HUES64 (cell line): Measurements from ENCODE around the gene CDH23.

Experiments used
- H3K27ac ChIP-seq: 2 replicates; pipeline ENCODE4 v1.7.0; 2013; ENCODE audit warnings: low read depth, low read length, inconsistent platforms
- H3K27me3 ChIP-seq: 2 replicates; pipeline ENCODE4 v1.6.1; 2013; ENCODE audit warnings: mild to moderate bottlenecking, low read length; ENCODE audit not compliant: insufficient read depth
- H3K36me3 ChIP-seq: 2 replicates; pipeline ENCODE4 v1.6.1; 2013; ENCODE audit warnings: mild to moderate bottlenecking, low read length; ENCODE audit not compliant: insufficient read depth
- H3K4me1 ChIP-seq: 2 replicates; pipeline ENCODE4 v1.6.1; 2013; ENCODE audit warnings: mild to moderate bottlenecking, low read length, moderate library complexity; ENCODE audit not compliant: insufficient read depth
- H3K4me3 ChIP-seq: 2 replicates; pipeline ENCODE4 v1.5.1; 2013; ENCODE audit warnings: mild to moderate bottlenecking, low read length, moderate library complexity
- H3K9ac ChIP-seq: 2 replicates; pipeline ENCODE4 v1.6.1; 2013; ENCODE audit warnings: mild to moderate bottlenecking, low read depth, low read length
- H3K9me3 ChIP-seq: 2 replicates; pipeline ENCODE4 v1.6.1; 2013; ENCODE audit warnings: low read depth, low read length; ENCODE audit not compliant: insufficient read depth
- WGBS: fragments of 150-250, 120-280 bp; methylation state at CpG from one replicate; pipeline ENCODE4 v1.1.7; 2013; ENCODE audit warnings: missing lambda C conversion rate; 5-methylcytosine and 5-hydroxymethylcytosine counted together

The CDH23 gene

GRCh38 chr10:71479831-71480230 is 83.1 kb downstream of the CDH23 start:
- H3K27ac ChIP-seq: no peak overlapping the region
- no peaks in the 10 kb centered on the region for H3K9me3 ChIP-seq
- 0 out of 2 replicates have a peak, but pooled peaks cover 2% of the 10 kb centered on the region for H3K4me1 ChIP-seq
- H3K9ac ChIP-seq: no peak overlapping the region
- no peak overlapping the region for H3K4me3 ChIP-seq
- no peaks in the 10 kb centered on the region for H3K27me3 ChIP-seq
- H3K36me3 ChIP-seq: no peaks in the 10 kb centered on the region
- 79% methylated on average over 5 of the region's 5 CpGs for WGBS

GRCh38 chr10:71480662-71481061 is 83.9 kb downstream of the CDH23 start:
- H3K4me3 ChIP-seq: no peak overlapping the region
- no peaks in the 10 kb centered on the region for H3K9me3 ChIP-seq
- H3K36me3 ChIP-seq: no peaks in the 10 kb centered on the region
- H3K4me1 ChIP-seq: 0 out of 2 replicates have a peak, but pooled peaks cover 2% of the 10 kb centered on the region
- WGBS: 93% methylated on average over 5 of the region's 5 CpGs
- no peaks in the 10 kb centered on the region for H3K27me3 ChIP-seq
- H3K27ac ChIP-seq: no peak overlapping the region
- no peak overlapping the region for H3K9ac ChIP-seq

DNA sequence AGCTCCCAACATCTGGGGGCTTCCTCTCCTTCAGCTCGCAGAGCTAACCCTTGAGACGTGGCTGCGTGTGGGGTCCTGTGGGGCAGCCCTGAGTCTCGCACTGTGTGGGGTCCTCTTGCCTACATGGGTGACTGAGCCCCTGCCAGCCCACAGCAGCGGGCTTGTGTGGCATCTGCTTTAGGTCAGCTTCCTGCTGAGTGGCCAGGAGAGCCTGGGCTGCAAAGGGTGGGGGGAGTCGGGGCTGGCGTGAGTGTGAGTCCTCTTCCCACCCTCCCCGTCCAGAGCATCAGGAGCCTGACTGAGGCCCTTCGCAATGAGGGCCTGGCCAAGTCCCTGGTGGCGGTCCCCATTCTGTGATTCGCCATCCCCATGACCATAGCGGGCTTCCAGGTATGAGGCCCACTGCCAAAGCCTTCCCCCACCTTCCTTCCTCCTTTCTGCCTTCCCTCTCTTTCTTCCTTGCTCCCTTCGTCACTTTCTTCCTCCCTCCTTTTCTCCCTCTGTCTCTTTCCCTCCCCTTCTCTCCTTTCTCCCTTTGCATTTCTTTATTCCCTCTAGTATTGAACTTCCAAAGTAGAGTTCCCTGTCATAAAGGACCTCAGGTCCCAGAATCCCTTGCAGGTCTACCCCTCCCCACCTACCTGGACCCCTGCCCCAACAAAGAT is 85.2 kb downstream of the CDH23 start:
- no peak overlapping the region for H3K9ac ChIP-seq
- H3K36me3 ChIP-seq: no peaks in the 10 kb centered on the region
- H3K4me1 ChIP-seq: no peaks in the 10 kb centered on the region
- H3K27ac ChIP-seq: no peak overlapping the region
- 91% methylated on average over 13 of the region's 13 CpGs for WGBS
- H3K27me3 ChIP-seq: no peaks in the 10 kb centered on the region
- no peak overlapping the region for H3K4me3 ChIP-seq
- no peaks in the 10 kb centered on the region for H3K9me3 ChIP-seq

- 94% methylated on average over 6 of the region's 6 CpGs for WGBS
- Histone ChIP-seq H3K9me3 (no peaks in the 10 kb centered on the region), H3K4me3 (no peak overlapping the region), H3K27me3 (no peaks in the 10 kb centered on the region), H3K4me1 (no peaks in the 10 kb centered on the region), H3K27ac (no peak overlapping the region), H3K9ac (no peak overlapping the region), H3K36me3 (no peaks in the 10 kb centered on the region)
Measured at GRCh38 chr10:71482620-71483019, 85.9 kb downstream of the CDH23 start.

DNA sequence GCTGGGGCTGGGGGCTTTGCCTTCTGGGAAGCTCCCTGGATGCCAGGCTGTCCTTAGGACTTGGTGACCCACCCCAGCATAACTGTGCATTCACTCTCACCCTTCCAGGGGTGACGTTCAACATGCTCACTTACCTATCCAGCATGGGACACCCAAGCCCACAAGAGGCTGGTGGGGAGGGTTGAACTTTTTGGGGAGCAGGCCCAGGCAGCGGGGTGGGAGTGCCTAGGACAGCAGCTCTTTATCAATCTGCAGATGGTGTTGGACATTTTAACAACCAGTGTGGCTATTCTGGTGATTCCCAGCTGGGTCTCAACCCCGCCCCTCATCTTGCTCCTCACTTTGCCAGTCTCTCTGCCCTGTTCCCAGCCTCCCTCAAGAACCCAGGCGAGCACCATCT is 86.4 kb downstream of the CDH23 start:
- Histone ChIP-seq H3K9ac (no peak overlapping the region), H3K9me3 (no peaks in the 10 kb centered on the region; the same call in 1 of the 2 replicates), H3K36me3 (no peaks in the 10 kb centered on the region), H3K27me3 (no peaks in the 10 kb centered on the region), H3K27ac (no peak overlapping the region), H3K4me3 (no peak overlapping the region), H3K4me1 (no peaks in the 10 kb centered on the region)
- 90% methylated on average over 4 of the region's 4 CpGs for WGBS

GRCh38 chr10:71483885-71484751 is 87.4 kb downstream of the CDH23 start:
- H3K4me3 ChIP-seq: no peak overlapping the region
- no peak overlapping the region for H3K9ac ChIP-seq
- H3K4me1 ChIP-seq: no peaks in the 10 kb centered on the region
- no peaks in the 10 kb centered on the region for H3K36me3 ChIP-seq
- H3K9me3 ChIP-seq: peaks cover 9% of the 10 kb centered on the region
- H3K27me3 ChIP-seq: no peaks in the 10 kb centered on the region
- no peak overlapping the region for H3K27ac ChIP-seq
- 84% methylated on average over 22 of the region's 22 CpGs for WGBS

DNA sequence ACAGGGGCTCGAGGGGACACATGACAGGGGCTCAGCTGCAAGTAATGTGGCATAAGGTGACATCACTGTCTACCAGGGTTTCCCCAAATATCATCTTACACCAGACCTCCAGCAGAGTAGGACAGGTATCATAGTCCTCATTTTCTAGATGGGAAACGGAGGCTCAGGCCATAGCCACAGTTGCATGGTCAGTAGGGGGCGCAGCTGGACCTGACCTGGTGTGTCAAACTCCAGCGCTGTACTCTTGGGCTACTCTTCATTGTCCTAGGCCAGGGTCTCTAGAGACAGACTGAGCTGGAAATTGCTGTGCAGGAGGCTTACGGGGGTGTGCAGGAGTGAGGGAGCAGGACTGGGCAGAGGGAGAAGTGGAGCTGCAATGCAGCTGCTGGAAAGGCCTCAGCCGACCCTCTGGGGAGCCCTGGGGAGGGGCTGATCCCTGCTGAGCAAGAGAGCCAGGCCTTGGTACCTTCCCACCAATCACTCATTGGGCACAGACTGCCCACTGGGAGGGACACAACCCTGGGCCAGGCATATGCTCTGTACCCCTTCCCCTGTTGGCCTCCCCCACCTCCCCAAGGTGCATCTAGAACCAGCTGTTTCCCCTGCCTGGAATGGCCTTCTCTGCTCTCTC is 89.9 kb downstream of the CDH23 start:
- H3K27ac ChIP-seq: no peak overlapping the region
- 28% methylated on average over 6 of the region's 6 CpGs for WGBS

GRCh38 chr10:71487726-71488125 is 91.0 kb downstream of the CDH23 start:
- Histone ChIP-seq H3K27ac (no peak overlapping the region), H3K27me3 (no peaks in the 10 kb centered on the region), H3K36me3 (no peaks in the 10 kb centered on the region), H3K4me3 (no peak overlapping the region), H3K4me1 (no peaks in the 10 kb centered on the region), H3K9ac (no peak overlapping the region), H3K9me3 (peaks cover 17% of the 10 kb centered on the region)
- WGBS: 93% methylated on average over 1 of the region's 1 CpG

More for the DNA sequence above, 89.9 kb downstream of the CDH23 start:
- no peak overlapping the region for H3K4me3 ChIP-seq
- H3K27me3 ChIP-seq: no peaks in the 10 kb centered on the region
- H3K36me3 ChIP-seq: no peaks in the 10 kb centered on the region
- H3K4me1 ChIP-seq: no peaks in the 10 kb centered on the region
- H3K9me3 ChIP-seq: peaks cover 17% of the 10 kb centered on the region
- H3K9ac ChIP-seq: no peak overlapping the region

DNA sequence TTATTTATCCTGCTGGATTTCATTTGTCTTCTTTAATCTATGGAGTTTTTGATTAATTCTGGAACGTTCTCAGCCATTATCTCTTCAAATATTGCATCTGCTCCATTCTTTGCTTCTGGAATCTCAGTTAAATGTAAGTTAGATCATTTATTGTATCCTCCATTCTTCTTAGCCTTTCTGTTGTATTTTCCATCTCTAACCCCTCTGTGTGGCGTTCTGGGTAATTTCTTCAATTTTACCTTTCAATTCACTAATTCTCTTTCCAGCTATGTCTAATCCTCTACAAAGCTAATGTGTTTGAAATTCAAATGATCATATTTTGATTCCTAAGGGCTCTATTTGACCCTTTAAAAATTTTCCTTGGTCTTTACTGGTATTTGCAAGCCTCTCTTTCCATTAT is 92.4 kb downstream of the CDH23 start:
- H3K36me3 ChIP-seq: no peaks in the 10 kb centered on the region

GRCh38 chr10:71492872-71493271 is 96.2 kb downstream of the CDH23 start:
- WGBS: 94% methylated on average over 6 of the region's 6 CpGs
- Histone ChIP-seq H3K9ac (no peak overlapping the region), H3K9me3 (peaks cover 17% of the 10 kb centered on the region), H3K36me3 (no peaks in the 10 kb centered on the region), H3K4me3 (no peak overlapping the region), H3K27me3 (peaks cover 4% of the 10 kb centered on the region; the same call in 1 of the 2 replicates), H3K4me1 (peaks cover 14% of the 10 kb centered on the region), H3K27ac (no peak overlapping the region)

More for the DNA sequence above, 92.4 kb downstream of the CDH23 start:
- 100% methylated on average over 1 of the region's 2 CpGs for WGBS
- Histone ChIP-seq H3K27ac (no peak overlapping the region), H3K9me3 (peaks cover 17% of the 10 kb centered on the region), H3K4me3 (no peak overlapping the region), H3K27me3 (no peaks in the 10 kb centered on the region), H3K4me1 (no peaks in the 10 kb centered on the region), H3K9ac (no peak overlapping the region)

- Histone ChIP-seq H3K9me3 (peaks cover 11% of the 10 kb centered on the region), H3K36me3 (no peaks in the 10 kb centered on the region), H3K27ac (no peak overlapping the region), H3K4me3 (no peak overlapping the region), H3K9ac (no peak overlapping the region), H3K4me1 (peaks cover 14% of the 10 kb centered on the region), H3K27me3 (peaks cover 12% of the 10 kb centered on the region; the same call in 1 of the 2 replicates)
- 96% methylated on average over 6 of the region's 6 CpGs for WGBS
Measured at GRCh38 chr10:71493741-71494140, 97.0 kb downstream of the CDH23 start.
